ENCODE results near the gene KCTD4.
"Not testable (repeated sequence)": the region's sequence is repeated elsewhere in the genome, so short reads cannot be mapped to it uniquely, and the experiment has no call there.

Gene KCTD4

DNA sequence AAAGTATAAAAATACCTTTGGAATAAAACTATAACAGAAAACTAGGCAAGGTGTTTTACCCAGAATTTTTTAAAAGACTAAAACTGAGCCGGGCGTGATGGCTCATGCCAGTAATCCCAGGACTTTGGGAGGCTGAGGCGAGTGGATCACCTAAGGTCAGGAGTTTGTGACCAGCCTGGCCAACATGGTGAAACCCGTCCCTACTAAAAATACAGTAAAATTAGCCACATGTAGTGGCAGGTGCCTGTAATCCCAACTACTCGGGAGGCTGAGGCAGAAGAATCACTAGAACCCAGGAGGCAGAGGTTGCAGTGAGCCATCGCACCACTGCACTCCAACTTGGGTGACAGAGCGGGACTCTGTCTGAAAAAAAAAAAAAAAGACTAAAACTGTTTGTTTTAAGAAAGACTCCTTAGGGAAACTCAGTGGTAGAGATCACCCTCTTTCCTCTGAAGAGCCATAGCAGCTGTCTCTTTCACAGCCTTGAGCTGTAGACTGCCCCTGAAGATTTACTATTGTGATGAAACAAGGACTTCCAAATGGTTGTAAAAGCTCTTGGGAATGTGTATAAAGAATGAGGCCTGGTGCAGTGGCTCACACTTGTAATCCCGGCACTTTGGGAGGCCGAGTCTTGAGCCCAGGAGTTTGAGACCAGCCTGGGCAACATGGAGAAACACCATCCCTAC is 14.7 kb upstream of the KCTD4 start:
- DNase-seq = no peak

- no peak for DNase-seq
These were observed 8.4 kb upstream of the KCTD4 start for GRCh38 chr13:45209229-45209628.

GRCh38 chr13:45208132-45208531 is 7.3 kb upstream of the KCTD4 start:
- DNase-seq = no peak

- no peak for DNase-seq
These were observed 6.5 kb upstream of the KCTD4 start for GRCh38 chr13:45207319-45207718.

DNA sequence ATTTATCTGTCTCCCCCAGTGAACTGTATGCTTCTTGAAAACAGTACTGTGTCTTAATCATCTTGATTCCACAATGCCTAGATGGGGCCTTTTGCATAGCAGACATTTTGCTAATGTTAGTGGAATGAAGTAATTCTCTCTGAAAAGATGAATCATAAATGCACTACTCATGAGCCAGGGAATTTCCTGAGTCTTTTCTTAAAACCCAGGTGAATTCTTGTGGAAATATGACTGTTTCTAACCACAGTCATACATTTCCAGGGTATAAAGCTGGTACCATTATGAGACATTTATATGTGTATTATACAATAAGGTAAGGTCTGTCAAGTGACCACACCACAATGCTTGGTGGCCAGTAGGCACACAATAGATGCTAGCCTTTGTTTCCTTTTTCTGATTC is 5.5 kb upstream of the KCTD4 start:
- no peak for DNase-seq

DNA sequence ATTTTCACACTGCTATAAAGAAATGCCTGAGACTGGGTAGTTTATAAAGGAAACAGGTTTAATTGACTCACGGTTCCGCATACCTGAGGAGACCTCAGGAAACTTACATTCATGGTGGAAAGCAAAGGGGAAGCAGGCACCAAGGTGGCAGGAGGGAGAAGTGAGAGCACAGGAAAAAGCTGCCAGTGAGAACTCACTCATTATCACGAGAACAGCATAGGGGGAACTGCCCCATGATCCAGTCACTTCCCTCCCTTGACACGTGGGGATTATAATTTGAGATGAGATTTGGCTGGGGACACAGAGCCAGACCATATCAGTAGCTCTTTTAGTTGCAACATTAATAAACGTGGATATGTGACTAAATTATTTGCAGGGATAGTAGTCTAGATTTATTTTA is 4.3 kb upstream of the KCTD4 start:
- DNase-seq = no peak

DNA sequence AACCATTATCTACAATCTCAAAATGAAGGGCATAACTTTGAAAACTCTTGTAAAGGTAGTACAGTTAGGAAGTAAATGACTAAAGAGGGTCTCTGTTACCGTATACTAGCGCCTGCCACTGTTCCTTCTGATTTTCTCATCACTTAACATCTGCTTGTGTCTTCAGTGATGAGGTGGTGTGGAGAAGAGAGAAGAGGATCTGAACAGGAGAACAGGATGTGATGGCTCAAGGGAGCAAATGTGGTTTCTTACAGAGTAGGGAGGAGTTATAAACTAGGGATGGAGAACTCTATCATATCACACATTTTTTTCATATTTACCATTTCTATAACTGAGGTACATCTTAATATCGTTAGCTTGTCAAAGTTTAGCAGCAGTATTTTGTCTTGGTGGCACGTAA is 1.1 kb downstream of the KCTD4 start:
- no peak for DNase-seq

DNA sequence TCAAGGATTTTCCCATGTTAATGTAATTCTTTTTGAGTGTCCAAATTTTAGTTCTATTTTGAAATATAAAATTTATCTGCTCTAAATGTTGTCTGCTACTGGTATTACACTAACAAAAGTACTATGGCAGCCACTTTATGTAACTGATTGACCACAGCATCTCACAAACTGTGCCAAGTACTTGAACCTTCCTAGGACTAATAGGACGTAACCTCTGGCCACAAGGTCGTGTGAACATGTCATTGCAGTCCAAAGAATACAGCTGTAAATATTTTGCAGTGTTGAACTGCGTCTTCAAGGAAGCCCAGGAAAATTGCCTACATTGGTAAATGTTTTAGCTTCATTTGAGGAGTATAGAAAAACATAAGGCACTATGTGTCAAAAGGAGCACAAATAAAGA is 1.9 kb downstream of the KCTD4 start:
- DNase-seq = no peak

GRCh38 chr13:45198041-45198440 is 2.8 kb downstream of the KCTD4 start:
- DNase-seq = no peak

DNA sequence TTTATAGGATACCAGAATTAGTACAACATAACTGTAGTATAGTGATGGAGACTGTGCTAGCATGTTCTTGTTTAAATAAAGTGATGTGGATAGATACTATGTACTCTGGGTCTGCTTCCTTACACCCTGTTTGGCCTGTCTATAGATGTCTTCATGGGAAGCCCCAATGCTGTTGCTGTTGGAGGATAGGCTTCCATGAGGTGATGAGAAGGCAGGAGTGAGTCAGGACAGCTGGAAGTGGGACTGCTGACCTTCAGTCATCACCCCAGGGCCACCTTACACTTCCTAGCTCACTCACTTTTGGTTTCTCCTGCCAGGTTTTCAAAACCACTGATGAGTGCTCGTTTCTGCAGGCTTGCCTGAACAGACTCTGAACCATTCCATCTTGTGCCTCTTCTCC is 4.2 kb downstream of the KCTD4 start:
- no peak for DNase-seq

- DNase-seq = no peak
These were observed 4.7 kb downstream of the KCTD4 start for GRCh38 chr13:45196096-45196495.

- DNase-seq = no peak
These were observed 5.4 kb downstream of the KCTD4 start for GRCh38 chr13:45195421-45195820.

DNA sequence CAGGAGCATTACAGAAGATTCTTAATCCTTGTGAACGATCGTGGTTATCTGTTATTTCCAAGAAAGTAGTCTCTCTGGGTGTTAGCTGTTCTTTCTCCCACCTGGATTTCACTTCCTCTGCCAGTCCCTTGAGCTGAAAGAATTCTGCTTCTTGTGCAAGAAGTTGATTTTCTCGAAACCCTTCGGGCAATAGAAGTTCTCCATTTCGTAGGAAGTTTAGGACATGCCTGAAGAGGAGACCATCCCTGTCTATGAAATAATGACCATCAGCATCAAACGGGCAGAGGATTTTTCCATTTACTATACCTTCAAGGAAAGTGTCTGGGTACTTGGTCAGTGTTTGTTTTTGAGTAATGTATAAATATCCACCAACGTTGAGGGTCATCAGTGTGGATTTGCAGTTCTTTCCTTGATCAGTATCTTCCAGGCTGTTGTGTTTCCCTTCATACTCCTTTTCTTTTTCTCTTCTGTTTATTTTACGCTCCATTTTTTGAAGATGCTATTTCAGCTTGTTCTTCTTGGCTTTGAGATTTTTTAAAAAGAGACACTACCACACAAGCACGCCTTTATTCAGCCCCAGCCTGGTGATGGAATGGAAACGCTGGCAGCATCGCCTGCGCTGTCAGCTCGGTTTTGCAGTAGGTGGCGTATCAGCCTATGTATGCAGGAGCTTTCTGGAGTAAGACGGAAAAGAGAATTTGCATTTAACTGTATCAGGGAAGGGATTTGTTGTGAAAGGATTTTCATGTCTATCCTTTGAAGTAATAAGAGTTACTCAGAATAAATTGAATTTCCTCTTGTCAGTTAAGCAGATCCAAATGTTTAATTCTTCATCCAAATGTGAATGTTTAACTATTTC is 6.5 kb downstream of the KCTD4 start:
- no peak for DNase-seq

- no peak for DNase-seq
These were observed 9.0 kb downstream of the KCTD4 start for GRCh38 chr13:45191874-45192273.

DNA sequence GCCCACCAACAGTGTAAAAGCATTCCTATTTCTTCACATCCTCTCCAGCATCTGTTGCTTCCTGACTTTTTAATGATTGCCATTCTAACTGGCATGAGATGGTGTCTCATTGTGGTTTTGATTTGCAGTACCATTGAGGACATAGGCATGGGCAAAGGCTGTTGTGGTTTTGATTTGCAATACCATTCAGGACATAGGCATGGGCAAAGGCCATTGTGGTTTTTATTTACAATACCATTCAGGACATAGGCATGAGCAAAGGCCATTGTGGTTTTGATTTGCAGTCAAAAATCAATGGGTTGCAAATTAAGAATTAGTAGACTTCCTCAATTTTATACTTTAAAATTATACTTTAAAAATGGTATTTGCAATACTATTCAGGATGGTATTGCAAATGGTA is 11.3 kb downstream of the KCTD4 start:
- DNase-seq = not testable (repeated sequence)

- not testable (repeated sequence) for DNase-seq
These were observed 11.8 kb downstream of the KCTD4 start for GRCh38 chr13:45189077-45189476.

DNA sequence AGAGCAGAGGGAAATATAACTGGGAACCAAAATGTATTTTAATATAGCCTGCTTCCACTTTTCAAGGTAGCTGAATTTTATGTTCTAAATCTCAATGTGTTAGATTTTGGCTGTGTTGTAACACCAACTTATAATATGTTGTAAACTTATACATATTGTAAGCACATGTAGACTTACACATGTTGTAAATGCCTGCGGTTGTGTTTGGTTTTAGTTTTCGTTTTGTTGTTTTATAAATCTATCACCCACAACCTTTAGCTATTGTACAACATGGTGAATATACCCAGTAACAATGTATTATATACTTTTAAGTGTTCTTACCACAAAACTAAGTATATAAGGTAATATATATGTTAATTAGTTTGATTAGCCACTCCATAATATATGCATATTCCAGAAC is 15.6 kb downstream of the KCTD4 start:
- no peak for DNase-seq

DNA sequence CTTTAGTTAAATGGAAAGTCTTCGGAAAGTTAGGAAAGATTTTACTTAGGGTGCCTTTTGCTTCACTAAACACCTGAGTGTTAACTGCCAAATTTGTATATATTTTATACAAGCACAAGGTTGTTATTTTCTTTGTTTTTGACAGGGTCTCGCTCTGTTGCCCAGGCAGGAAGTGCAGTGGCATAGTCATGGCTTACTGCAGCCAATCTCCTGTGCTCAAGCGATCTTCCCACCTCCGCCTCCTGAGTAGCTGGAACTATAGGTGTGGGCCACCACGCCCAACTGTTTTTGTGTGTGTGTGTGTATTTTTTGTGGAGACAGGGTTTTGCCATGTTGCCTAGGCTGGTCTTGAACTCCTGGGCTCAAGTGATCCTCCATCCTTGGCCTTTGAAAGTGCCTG is 16.2 kb downstream of the KCTD4 start:
- DNase-seq = no peak

- DNase-seq = no peak
These were observed 19.9 kb downstream of the KCTD4 start for GRCh38 chr13:45180713-45181601.

DNA sequence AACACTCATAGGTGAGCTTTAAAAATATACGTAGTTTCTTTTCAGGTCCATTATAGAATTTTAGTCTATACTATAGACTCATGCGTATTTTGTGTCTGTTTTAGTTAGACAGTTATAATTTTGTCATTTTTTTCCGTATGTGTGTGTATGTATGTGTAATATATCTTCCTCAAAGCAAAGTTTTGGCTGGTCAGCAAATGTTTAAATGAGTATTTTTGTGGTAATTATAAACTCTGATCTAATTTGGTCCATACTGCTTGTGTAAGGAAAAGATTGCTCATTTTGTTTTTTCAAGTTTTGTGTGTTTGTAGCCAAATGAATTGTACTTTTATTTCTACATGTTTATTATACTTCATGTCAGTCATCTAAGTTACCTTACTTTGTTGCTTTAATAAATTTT is 20.5 kb downstream of the KCTD4 start:
- DNase-seq = no peak

GRCh38 chr13:45179428-45179827 is 21.4 kb downstream of the KCTD4 start:
- DNase-seq = no peak

DNA sequence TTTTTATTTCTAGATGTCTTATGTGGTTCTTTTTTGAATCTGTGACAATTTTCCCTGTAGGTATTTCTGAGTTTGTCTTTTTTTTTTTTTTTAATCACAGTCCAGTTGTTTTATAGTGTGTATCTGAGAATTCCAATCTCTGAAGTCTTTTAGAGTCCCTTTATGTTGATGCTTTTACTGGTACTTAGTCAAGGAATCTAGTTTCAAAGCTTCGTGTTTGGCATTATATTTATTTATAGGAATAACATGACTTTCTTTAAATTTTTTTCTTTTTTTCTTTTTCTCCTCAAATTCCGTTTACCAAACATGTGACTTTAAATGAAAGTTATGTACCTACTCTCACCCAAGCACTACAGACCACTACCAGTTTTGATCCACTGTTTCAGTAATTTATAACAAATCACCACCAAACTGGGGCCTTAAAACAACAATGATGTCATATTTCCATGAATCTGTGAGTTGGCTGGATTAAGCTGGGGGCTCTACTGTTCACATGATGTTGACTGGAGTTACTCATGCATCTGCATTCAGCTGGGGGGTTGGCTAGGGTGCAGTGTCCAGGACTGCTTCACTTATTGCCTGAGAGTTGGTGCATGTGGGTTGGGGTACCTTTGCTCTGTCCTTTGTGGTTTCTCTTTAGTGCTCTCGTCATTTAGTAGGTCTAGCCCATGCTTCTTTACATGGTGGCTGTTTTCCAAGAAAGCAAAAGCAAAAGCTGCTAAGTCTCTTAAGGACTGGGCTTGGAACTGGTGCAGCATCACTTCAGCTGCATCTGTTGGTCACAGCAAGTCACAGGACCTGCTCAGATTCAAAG is 22.3 kb downstream of the KCTD4 start:
- no peak for DNase-seq

DNA sequence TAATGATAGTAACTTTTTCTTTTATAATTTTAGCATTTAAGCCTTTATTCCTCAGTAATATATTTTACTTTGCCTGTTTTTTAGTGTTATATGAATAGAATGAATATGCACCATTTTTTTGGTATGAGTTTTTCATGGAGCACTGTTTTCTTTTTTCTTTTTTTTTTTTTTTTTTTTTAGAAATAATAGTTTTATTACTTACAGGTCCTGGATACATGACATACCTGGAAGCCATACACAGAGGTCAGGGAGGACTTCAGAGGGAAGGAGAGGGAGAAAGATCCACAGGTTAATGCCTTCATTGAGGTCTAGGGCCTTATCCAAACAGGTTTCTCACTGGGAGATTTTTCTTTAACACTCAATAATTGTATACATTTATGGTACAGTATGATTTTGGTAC is 26.4 kb downstream of the KCTD4 start:
- no peak for DNase-seq

Data from activated naive CD4-positive, alpha-beta T cell treated with Interleukin-2 at 50 U/mL for 16 hours (primary cell).